HTERT RPE-1 (cell line): Measurements from ENCODE around the gene TMEFF2.

Experiments
- in situ Hi-C: fragments of 300-500 bp; cut with MboI; formaldehyde crosslinking; loops from 4 replicates; pipeline ENCODE4 v1.14.3; 2020; ENCODE audit warnings: low sequenced_read_pairs

TMEFF2 gene

DNA sequence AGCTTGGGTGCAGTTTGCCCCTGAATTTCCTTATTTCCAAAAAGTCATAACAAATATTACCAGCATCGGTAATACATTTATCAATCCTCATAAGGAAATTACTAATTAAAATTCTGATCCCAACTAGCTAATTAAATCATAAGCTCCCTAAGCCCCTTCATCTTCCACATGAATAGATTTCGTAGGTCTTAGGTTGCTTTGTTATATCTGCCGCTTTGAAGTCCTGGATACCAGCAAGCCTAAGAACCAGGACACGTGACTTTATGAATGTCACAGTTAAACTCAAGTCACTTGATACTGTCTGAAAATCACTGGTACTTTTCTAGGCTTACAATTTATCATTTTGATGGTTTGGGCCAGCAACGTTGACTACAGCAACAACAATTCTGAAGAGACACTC is 213.0 kb downstream of the TMEFF2 start:
- in situ Hi-C loops, result no loop called here

DNA sequence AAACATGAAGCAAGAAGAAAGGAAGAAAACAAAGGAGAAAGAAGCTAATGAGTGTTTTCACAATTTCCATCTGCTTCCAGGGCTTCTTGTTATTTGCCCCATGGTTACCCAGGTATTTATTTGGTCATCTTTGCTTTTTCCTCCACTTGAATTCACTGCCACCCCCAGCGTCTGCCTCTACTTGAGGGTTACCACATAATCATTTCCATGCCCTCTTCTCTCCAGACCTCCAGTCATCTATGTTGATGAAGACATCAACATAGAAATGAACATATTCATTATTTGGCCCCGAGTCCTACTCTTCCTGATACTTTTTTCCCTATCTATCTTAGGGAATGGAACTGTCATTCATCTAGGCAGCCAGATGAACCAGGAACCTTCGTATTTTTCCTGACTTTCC is 214.2 kb downstream of the TMEFF2 start:
- in situ Hi-C loops, result no loop called here

DNA sequence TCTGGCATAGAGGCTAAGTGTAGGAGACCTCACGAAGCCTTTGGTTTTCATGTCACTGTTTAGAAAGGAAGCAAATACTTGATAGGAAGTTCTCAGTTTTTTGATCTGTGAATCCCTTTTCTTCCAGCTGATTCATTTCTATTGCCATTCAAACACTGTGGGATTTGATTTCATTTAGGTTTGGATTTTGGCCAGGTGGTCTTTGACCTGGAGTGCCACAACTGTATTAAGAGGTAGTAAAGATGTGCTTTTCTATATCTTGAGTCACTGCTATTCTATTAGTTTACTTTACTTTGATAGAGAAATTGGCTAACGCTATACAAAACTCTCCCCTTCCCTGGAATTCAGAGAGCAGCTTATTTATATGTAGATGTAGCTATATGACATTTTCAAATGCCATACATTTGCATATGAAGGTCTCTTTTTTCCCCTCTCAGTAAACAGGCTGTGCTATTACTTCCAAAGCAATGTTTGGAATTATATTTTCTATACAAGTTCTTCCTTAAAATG is 215.5 kb downstream of the TMEFF2 start:
- in situ Hi-C loops, result no loop called here

DNA sequence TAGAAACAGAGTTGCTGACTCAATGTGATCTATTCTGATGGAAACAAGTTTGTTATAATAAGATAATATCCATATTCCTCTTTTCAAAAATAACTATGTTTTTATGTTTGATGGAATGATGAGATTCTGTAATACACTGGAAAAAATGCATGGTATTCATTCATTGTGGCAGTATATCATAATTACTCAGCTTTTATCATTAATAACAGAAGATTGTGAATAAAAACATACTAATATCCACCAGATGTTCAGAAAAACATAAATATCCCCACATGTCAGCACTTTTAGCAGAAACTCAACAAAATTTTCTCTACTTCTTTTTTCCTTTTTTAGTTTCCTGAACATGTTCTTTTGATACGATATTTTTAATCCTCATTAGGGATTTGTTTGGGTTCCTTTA is 217.0 kb downstream of the TMEFF2 start:
- in situ Hi-C loops, result no loop called here

DNA sequence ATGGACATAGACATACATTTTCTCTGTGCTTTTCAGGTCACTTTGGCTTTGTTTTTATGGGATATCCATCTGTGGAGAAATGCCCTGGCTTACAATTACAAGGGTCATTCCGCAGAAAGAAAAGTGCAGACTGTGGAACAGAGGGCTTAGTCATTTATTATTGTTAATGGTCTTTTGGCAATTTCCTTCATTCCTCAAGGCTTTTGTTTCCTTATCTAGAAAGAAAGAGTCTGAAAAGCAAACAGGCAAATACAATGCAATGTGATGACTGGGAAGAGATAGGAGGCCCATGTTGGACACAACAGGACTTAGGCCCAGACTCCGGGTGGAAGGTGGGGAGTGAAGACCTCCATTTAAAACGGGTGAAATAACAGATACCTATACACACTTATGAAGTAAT is 218.3 kb downstream of the TMEFF2 start:
- in situ Hi-C loops, result no loop called here

DNA sequence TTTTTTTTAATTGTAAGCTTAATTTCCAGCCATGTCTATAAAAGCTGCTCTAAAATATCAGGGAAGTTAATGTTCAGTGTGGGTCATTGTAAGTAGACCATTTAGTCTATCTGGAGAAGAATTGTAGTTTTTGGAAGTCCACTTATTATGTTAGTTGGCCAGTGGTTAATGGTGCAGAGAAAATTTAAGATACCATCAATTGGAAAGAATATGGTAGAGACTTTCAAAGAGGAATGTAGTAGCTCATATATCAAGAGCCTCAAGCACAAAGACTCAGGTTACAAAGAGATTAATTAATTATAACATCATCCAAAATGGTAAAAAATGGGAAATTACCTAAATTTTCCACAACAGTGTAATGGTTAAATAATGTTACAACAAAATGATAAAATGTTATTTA is 220.1 kb downstream of the TMEFF2 start:
- in situ Hi-C loops, result no loop called here

DNA sequence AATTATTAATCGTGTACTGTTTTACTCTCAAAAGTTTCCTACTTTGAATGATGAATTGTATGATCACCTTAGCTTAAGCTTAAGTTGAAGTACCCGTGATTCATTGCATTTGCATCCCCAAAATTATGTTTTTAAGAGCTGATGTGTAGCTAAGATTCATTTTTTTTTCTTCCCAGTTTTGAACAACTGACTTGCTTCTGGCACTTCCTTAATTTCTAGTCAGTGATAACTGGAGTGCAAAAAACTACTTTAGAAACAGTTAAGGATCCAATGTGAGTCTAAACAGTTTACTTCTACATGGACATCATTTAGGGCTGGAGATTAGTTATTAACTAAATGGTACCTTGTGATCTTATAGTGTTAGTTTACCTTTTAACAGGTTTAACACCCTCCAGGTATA is 223.9 kb downstream of the TMEFF2 start:
- in situ Hi-C loops, result no loop called here

DNA sequence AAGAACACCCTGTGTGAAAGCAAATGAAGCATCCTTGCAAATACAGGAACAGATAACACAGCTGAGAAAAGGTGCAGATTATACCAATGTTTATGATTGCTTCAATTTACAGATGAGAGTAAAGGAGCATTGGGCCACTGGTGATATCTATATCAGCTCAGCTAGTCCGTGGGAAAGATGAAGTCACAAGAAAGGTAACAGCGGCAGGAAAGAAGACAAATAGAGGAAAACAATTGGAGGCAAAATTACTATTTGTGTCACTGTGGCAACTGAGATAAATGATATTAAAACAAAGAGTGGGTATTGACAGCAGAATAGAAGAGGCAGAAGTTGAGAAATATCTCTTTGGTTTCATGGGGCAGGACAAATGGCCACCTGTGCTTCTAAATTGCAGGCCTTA is 226.6 kb downstream of the TMEFF2 start:
- in situ Hi-C loops, result no loop called here

DNA sequence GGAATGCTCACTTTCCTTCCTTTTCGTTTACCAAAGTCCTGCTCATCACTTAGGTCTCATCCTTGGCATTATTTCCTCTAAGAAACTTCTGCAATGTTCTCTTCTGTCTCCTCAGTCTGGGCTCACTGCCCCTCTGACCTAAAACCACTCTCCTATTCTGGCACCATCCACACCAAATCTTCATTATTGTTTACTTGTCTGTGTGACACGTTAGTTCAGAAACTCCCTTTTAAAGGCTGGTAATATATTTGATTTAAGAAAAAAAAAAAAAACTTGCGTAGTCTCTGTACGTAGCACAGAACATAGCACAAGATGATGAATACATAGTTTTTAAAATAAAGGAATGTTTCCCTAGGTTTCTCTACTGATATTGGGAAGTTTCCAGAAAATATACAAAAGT is 229.0 kb downstream of the TMEFF2 start:
- in situ Hi-C loops, result no loop called here

DNA sequence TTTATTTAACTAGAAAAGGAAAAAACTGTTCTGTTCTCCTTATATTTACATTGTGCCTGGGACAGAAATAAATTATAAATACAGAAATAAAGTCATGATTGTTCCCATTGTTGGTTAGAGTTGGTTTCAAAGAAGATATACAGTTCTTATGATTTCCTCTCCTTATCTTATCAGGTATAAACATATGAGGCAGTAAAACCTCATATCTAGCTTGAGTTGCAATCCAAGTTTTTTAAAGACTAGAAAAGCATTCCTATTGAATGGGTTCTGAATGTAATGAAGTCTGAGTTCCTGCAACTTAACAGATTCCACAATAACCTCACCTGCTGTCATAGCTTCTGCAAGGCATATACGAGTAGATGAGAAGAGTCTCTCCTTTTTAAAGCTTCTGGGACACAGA is 233.2 kb downstream of the TMEFF2 start:
- in situ Hi-C loops, result no loop called here

DNA sequence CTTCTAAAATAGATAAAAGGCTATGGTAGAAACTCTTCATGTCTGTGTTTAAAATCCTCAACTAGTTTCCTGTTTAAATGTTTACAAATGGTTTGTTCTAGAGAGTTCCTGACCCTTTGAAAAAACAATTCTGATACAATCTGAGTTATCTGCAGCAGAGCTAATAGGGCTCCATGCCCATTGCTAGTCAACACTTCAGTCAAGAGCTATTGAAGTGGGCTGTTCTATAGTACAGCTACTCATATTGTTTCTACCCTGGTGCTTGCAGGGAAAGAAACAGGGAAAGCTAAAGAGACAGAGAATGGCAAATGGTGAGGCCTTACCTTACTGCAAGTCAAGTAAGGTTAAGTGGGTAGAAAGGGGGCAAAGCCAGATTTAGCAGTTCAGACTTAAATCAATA is 235.5 kb downstream of the TMEFF2 start:
- in situ Hi-C loops, result no loop called here

DNA sequence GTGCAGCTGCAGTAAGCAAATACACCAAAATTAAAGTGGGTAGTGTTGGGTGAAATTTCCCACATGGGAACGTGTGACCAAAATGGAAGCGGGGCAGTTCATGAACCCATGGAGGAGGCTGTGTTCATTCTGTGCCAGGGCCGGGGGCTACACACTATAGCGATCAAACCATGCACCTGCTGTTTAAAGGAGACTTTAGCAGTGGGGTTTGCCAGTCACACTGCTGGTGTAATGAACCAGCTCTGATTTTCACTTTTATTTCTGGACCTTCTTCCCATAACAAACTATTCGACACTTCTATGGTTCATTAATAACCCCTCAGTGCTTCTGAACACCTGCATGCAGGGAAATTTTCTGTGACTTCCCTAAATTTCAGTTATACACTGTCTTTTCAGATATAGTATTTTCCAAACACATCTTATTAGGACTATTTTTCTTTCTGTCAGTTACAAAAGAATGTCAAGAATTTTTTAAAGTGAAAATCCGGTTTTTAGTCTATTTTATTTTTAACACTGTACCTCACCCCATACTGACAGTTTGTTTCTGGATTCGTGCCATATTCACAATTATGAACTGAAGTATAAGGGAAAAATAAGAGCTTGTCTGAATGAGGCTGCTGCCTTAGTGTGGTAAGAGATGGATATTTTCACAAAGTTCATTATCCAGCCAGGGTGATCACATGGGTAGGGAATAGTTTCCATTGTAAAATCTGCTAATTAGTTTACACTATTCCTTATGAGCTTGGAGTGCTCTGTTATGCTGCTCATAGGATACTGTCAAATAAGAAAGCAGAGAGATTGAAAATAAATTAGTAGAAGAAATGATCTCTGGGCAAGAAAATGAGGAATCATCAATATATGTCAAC is 236.5 kb downstream of the TMEFF2 start:
- in situ Hi-C loops, result no loop called here

DNA sequence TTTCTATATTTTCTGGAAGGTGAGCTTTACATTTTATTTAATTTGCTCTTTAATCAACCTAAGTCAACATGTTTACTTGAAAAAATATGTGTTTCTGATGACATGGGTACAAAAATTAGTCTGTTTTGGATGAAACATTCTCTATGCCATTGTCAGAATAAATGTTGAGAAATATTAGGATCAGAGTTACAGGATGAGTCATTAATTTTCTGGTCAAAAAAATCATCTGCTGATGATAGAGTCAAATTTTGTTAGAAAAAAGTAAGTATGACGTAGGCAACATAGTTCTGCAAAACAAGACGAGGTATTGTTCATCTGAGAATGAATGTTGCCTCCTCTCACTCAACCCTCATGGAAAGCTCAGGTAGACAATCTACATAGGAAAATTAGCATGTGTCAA is 240.3 kb downstream of the TMEFF2 start:
- in situ Hi-C loops, result no loop called here

DNA sequence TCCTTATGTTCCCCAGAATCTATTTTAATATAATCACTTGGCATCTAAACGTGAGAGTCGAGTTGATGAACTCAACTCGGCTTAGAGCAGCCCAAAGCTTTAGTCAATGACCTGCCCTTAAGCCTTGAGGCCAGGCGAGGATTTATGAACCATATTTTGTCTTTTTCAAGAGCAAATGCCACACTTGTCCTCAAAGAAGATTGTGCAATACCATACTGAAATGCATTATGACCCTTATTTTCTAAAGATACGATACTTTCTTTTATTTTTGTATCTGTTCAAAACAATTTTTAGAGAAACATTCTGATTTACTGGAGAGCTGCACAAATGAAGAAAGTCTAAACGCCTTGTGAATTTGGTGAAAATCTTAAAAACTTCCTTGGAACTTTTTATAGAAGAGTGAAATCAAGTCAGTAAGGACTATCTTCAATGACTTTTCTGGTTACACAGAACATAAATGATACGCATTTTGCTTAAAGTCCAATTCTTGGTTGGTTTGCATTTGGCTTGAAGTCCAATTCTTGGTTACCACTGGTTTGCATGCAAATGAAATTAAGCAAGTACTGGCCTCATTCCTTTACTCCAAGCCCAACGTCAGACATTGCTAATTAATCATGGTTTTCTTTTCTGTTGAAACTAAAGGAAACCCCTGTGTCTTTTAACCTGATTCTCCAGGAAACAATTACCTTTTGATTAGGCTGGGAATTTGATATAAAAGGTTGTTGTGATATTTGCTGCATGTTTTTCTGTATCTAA is 242.0 kb downstream of the TMEFF2 start:
- in situ Hi-C loops, result no loop called here

DNA sequence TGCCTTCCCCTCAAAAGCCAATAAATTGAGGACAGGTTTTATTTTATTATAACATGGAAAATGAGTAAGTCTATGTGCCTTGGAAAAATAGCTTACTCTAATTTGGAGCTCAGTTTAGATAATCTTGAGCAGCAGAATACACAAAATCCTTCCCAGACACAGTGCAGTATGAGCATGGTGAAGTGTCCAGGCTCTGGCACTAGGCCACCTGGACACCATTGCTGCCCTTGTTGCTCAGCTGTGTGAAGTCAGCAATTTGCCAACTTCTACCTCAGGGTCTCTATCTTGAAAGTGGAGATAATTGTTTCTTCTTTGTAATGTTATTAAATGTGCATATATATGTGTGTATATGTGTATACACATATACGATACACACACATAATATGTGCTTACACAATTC is 242.9 kb downstream of the TMEFF2 start:
- in situ Hi-C loops, result no loop called here

DNA sequence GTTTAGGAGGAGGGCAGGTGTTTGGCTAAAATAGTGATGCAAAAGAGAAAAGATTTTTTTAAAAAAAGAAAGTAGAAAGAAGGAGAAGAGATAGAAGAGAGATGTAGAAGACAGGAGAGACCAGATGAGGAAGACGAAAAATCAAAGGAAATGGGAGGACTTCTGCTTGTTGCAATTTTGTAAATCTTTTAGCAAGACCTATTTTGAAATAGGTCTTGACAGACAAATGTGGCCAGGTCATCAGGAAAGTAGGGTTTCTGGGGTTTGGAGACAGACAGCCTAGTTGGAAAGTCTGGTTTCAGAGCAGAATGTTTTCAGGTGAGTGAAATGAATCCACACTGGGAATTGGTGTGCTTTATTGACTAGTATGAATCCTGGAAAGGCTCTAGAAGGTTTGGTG is 243.4 kb downstream of the TMEFF2 start:
- in situ Hi-C loops, result no loop called here

DNA sequence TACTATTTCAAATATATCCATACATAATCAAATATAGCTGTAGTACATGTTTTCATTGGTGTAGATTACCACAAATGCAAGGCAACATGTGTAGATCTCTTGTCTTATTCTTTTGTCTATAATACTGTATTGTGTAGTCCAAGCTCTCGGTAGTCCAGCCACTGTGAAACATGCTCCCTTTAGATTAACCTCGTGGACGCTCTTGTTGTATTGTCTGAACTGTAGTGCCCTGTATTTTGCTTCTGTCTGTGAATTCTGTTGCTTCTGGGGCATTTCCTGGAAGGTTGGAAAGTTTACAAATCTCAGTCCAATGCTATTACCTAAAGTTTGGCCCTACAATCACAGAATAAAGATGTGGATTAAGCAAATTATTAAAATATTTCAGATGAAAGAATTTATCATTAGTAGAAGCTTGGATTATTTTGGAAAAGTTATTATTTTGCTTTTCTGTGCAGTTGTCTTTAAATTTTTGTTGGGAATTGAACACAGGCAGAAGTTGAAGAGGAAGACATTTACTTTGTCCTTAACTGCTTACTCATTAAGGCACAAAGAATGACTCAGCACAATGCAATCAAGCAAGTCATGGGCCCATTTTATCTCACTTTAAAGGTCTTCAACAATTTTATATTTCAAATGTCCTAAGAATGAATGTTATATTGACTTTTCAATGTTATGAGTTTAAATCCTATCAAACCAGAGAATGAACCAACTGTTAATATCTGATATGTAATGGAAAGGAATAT is 244.4 kb downstream of the TMEFF2 start:
- in situ Hi-C loops, result no loop called here

DNA sequence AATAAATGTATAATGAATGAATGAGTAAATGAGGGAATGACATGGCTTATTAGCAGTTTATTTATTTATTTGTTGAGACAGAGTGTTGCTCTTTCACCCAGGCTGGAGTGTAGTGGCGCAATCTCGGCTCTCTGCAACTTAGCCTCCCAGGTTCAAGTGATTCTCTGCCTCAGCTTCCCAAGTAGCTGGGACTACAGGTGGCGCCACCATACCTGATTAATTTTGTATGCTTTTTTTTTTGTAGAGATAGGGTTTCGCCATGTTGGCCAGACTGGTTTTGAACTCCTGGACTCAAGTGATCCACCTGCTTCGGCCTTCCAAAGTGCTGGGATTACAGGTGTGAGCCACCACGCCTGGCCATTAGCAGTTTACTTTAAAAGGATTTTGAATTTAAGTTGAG is 247.5 kb downstream of the TMEFF2 start:
- in situ Hi-C loops, result no loop called here

DNA sequence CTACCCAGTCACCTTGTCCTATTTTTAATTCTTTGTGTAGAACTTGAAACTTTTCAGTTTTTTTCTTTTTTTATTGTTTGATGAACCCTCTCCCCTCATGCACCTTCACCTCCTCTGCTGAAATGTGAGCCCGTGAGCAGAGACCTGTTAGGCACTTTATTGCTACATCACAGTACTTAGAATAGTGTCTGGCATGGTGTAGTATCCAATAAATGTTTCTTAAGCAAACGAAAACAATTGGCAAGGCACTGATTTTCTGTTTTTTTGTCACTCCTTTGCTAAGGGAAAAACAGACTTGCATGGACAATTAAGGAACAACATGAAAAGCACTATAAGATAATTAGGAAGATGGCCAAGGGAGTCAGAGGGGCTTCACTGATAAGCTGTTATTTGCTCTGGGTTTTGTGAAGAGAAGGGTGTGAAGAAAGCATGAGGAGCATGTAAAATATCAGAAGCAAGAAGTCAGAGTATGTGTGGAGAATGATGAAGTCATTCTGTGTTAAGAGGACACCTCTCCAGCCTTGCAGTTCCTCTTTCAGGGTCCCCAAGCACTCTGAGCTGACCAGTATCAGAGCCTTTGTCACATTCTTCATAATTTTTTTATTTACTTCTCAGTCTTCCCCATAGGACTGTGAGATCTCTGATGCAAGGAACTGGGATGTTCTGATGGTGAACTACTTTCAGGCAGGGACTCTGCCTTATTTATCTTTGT is 248.1 kb downstream of the TMEFF2 start:
- in situ Hi-C loops, result no loop called here

DNA sequence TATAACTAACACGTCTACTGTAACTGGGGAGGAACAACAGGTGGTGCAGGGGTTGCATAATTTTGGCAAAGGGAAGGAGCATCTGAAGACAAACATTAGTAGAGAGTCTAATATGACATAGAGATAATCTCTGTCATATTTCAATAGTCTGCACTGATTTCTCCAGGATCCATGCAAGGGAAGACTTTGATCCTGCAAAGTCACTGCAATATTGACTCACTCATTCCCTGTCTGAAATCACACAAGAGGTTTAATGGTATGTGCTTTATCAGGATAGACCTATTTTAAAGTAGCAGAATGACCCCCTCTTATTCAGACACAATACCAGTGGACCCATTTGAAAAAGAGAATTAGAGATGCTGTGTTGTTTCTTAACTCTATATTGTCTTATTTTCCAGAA is 249.1 kb downstream of the TMEFF2 start:
- in situ Hi-C loops, result no loop called here

DNA sequence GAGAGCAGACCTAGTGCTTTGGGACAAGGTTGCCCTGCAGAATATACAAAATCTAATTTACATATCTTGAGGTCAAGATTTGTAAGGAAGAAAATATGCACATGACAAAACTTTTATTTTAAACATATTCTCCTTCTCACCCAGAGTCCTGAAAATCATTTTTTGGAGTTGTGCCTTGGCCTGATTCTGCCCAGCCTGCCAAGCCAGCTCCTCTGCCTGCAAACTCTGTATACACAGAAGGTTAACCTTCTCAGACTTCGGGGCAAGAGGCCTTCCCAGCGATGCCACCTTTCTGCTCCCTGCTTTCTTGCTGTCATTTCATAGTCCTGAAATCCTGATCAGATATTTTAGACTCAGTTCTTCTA is 252.0 kb downstream of the TMEFF2 start:
- in situ Hi-C loops, result no loop called here
